GM21717 (cell line): ENCODE results near the gene NTS.

Source experiments
- ATAC-seq: cut with Tn5 transposase; IDR thresholded peaks from one replicate; pipeline ENCODE4 v1.9.1; 2021; ENCODE audit warnings: mild to moderate bottlenecking, moderate library complexity; ENCODE audit not compliant: unreplicated experiment

NTS gene, protein sequence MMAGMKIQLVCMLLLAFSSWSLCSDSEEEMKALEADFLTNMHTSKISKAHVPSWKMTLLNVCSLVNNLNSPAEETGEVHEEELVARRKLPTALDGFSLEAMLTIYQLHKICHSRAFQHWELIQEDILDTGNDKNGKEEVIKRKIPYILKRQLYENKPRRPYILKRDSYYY

DNA sequence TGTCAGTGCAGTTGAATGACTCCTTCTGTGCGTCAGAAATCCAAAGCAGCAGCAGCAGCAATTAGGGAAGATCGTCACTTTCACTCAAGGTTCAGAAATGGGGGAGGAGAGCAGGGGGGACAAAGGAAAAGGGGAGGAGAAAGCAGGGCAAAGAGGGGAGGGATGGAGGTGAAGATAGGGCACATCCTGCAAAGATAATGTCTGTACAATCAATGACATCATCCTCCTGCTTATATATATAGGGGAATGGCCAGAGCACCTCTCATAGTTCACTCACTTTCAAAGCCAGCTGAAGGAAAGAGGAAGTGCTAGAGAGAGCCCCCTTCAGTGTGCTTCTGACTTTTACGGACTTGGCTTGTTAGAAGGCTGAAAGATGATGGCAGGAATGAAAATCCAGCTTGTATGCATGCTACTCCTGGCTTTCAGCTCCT, at the start of gene NTS:
NTS (plus strand) TSS at position 265 of the 431 bp plus-strand sequence; CDS start at position 374, 109 bp downstream.
- ATAC-seq = peak; percentile 77

DNA sequence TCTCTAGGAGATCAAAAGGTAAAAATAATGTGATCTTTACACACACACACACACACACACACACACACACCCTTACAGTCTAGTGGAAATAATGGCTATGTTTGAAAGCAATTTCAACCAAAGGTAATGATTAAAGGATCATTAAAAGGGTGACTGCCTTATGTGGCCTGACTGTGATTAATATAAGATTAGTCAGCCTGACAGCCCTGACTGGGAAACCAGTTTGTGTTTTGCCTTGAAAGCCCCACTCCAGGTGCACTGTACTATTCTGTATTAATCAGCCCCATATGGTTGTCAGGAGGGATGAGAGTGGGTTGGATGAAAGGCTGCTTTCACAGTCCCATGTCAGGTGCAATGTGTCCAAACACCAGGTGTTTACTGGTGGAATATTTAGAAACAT, 48.3 kb upstream of the NTS start:
- no peak for ATAC-seq

DNA sequence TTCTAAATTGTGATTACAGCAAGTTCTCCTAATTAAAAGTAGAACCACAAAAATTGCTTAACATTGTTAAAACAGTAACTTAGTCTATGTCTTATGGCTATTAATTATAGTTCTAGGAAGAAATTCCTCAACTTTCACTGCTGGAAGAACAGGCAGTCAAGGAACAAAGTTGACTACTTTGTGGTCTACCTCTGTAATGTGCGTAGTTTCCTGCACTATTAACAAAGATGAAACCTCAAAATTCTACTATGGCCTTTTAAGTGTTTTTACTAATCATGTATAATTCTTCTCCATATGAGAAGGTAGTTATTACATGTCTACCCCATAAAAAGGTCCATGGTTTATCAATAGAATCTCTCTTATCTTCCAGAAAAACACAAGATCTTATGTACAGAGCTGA, 45.5 kb upstream of the NTS start:
- ATAC-seq = no peak

DNA sequence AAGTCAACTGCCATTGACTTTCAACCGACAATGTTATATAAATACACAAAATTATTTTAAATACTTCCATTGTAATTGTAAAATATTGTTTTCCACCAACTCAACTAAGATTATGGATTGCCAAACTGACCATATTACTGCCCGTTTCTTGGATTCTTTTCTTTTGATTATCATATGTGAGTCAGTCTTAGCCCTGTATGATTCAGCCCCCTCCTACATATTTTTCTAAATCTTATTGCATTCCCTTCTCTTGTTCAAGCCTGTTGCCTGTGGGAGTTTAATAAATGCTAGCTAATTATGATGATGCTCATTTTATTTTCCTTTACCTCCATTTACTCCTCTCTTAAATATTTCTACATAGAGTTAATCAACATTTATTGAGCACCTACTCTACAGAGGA, 44.7 kb upstream of the NTS start:
- no peak for ATAC-seq

DNA sequence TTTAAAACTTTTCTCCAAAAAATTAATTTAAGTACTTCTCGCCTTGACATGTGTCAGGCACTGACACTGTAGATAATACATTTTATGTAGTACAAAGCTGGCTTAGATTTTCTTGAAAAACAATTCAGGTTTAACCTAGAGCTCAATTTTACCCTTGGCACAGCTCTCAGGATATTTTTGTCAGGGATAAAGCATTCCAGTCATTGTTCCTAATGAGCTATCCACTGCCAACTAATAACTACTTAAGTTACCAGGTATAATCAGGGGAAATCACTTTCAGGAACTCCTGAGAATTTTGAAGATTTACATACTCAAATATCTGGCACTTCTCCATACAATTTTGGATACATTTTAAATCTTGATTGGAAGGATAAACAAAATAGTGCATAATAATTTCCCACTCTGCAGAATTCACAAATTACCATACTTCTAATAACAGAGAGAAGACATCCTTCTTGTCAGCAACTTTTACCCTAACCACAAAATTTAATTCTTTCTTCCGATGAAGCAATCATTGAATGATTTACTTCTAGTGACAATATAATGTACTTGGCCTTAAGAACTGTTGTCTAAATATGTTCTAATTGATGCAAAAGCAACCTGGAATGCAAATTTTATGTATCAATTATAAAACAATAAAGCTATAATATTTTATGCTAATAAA, 42.6 kb upstream of the NTS start:
- no peak for ATAC-seq

DNA sequence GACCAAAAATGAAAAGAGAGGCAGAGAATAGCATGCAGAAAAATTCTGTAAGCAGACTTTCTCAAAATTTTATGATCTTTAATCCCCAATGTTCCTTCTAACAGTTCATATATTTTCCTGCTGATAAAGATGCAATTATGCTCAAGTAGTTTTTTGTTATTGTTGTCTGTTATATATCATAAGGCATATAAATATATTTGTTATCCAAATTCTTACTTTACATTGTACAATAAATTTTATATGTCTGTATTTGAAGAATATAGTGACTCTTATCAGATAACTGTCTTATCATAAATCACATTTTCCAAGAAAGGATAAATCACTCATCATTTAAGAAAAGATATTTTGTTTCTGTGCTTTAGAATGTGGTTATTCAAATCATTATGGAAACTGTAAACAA, 40.5 kb upstream of the NTS start:
- no peak for ATAC-seq

DNA sequence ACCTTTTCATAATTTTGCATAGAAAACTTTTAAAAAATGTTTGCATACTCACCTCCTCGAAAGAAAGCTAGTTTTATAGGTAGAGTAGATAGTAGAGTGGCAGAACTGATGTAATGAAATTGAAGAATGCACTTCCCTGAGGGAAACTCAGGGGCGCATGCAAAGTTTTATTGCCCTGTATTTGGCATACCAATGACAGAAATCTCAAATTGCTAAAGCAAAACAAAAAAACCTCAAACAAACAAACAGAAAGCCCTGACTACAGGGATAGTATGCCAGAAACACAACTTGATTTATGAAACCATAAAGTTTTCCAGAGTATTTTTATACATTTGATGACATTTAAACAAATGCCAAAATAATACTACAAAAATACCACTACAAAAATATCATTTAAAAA, 39.7 kb upstream of the NTS start:
- ATAC-seq = no peak

DNA sequence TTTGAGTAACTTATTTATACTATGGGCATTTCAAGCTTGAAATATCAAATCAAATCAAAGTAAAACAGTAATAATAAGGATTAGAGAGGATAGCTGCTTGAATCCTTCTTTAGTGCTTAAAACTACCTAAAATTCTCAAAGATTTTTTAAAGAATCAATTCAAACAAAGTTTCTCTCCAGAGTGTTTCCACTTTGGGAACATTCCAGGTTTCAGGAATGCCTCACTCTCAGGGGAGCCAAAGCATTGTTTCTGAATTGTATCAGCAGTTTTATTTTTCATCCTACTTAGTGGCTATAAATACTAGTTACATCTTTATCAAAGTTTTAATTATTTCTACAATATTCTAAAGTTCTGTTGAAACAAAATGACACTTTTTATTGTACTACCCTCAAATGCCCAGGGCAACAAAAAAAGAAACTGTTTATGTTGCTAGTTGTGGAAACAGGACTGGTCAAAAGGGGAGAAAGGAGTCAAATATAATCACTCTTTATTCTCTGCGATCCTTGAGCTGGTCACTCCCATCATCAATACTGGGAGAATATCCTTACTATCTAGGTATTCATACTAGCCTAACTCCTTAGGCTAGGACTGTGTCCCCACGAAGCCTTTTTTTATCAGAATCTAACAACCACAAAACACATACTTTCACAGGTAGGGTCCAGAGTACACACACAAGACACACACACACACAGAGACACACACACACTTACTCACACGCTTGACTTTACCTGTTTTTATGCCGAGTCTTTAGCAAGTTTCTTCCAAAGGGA, 38.5 kb upstream of the NTS start:
- no peak for ATAC-seq

DNA sequence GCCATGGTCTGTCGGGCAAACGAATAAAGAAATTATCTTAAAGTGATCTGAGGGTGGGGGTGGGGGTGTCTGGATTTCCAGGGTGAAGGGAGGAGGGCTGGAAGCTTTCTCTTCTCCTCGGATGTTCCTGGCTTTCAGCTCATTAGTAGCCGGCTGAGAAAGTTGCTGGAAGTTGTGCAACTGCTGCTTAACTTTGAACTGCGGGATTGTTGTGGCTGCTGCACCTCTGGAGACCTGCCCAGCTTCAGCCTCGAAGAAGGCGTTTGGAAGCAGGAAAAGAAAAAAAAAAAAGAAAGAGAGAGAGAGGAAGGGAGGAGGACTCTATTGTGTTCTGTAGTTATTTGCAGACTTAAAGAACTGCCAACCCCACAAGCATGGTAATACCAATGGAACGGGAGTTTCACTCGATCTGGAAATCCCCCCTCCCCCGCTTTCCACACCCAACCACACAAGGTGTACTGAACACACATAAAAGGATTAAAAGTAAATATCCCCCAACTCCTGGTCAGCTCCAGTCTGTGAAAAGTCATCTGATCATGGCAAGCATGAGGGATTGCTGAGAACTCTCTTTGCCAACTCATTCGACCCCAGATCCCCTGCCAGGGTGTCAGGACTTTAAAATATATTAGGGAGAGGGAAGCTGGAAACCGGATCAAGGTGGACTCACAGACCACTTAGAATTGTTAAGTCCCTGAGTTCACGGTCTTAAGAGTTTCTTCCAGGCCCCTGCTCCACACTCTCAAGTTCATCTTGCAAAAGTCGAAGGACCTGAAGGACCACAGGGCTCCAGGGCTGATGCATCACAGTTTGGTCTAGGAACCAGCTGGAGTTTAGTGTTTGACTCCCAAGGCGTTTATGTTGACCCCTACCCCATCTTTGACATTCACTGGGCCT, 37.7 kb upstream of the NTS start, which contains the start of gene RASSF9:
RASSF9 (minus strand) TSS at position 213 of the 894 bp plus-strand sequence; CDS start at position 5, 208 bp downstream.
- no peak for ATAC-seq

DNA sequence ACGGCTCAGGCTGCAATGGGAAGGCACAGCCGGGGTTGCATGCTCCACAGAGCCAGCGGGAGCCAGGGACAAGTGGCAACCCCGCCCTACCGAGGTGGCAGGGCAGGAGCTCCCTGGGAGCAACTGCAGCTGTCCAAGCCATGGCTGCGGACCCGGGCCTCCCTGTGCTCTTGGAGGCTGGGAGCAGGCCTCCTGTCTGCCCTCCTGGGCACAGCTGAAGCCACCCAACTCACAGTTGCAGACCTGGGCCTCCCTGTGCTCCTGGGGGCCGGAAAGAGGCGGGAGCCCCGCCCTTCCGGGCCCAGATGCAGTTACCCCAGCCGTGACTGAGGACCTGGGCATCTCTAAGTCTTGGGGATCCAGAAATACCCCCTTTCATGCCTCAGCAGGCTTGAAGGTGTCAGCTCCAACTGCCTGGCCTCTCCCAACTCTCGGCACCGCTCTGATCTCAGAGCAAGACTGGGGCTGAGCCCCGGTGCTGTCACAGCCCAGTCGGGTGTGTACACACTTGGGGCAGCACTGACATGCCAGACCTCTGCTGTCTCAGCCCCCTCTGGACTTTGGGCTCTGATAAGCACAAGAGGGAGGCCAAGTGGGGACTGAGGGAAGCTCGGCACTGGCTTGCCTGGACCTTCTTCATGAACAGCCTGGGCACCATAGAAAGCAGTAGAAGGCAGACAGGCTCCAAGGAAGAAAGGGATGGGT, 30.3 kb upstream of the NTS start:
- no peak for ATAC-seq

DNA sequence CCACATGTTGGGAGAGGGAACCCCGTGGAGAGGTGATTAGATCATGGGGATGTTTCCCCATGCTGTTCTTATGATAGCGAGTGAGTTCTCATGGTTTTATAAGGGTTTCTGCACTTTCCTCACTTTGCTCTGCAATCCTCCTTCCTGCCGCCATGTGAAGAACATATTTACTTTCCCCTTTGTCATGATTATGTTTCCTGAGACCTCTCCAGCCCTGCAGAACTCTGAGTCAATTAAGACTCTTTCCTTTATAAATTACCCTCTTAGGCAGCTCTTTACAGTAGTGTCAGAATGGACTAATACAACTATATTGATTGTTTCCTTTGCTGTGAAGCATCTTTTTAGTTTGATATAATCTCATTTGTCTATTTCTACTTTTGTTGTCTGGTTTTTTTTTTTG, 24.8 kb upstream of the NTS start:
- no peak for ATAC-seq

DNA sequence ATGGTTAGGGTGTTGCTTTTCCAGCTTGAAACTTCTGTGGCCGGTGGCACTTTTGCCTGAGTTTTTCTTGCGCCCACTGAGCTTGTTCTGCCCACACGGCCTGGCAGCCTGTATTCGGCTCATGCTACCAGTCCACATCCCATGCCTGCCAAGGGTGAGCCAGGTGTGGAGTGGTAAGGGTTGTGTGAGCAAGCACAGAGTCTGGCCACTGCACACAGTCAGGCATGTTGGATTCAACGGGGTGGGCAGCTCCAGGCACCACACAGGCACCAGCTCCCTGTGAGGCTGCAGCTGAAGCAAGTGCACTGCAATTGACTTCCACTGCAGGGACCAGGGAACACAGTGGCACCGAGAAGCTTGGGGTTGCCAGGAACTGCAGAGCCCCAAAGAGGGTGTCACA, 18.8 kb upstream of the NTS start:
- ATAC-seq = no peak

DNA sequence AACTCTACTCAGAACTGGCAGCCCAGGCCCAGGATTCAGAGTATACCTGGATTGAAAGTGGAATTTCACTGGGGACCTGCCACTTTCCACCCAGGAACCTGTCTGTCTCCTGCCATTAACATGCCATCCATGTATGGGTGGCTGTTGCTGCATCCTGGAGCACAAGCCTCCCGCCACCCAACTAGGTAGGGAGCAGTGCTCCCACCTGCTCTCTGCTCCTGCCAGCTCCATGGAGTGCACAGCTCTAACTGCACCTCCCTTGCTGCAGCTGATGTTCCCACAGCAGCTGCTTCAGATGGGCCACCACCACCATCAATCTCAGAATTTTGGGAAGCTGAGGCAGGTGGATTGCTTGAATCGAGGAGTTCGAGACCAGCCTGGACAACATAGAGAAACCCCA, 17.1 kb upstream of the NTS start:
- no peak for ATAC-seq

DNA sequence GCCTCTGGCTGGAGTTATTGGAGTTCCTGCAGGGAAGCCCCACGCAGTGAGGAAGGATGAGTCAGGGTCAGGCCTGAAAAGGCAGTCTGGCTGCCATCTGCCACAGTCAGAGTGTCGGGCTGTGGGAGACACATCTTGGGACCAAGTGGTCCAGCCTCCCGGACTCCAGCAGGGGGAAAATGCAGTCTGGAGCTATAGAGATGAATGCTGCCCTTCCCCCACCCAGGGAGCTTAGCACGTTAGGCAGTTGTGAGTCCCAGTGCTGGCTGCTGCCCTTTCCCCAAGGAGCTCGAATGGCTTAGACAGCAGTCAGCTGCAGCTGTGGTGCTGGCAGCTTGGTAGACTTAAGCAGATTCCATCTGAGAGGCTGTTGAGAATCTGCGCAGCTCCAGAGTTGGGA, 8.2 kb upstream of the NTS start:
- ATAC-seq = no peak

DNA sequence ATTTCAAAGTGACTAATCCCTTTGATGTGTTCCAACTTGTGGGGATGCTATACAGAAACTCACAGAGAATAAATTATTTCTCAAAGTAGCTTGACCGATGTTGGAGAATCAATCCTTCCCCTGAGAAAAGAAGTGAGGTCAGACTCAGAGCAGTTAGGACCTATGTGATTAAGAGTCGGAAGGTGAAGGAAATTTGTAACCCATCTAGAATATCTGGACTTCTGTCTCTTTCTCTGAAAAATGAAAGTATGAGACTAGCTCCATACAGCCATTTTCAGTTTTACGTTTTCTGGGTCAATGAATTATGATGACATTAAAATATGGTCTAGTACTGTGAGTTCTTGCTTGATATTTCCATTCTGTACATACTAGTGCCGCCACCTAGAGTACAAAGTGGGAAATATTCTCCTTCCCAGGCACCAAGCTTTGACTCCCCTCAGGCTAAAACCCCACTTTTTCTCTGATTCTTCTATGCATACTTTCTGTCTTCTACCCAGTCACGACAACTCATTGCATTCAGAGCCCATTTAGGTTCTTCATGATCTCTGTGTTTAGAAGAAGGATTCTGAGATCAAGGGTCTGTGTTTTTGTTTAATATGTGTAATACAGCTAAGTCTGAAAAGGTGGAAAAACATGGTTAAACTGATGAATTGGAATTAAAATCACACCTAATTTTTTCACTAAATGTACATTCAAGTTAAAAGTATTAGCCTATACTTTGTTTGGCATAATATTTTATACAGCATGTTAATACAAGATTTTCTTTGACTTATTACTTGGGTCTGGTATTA, 6.9 kb upstream of the NTS start:
- peak; percentile 95 for ATAC-seq

DNA sequence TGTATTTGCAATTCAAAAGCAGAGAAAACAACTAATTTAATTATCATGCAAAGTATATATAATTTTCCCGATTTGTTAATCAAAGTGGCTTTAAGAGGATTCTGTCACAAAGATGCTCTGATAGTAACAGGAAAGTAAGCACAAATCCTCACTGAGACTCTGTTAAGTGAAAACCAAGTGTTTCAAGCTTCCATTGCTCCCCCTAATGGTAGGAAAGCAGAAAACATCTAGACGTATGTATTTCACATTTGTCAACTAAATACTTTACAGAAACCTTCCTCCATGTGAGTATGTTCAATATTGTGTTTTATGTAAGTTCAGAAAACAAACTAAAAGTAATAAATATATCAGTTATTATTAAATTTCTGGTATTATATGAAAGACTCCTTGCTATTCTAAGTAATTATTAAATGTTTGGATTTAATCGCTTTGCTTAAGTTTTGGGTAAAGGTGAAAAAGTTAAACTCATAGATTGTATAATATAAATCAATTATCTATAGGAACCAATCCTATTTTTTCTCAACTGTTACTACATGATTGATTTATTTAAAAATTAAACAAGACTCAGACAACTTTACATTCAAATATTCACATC, 1.5 kb upstream of the NTS start:
- peak; percentile 76 for ATAC-seq

DNA sequence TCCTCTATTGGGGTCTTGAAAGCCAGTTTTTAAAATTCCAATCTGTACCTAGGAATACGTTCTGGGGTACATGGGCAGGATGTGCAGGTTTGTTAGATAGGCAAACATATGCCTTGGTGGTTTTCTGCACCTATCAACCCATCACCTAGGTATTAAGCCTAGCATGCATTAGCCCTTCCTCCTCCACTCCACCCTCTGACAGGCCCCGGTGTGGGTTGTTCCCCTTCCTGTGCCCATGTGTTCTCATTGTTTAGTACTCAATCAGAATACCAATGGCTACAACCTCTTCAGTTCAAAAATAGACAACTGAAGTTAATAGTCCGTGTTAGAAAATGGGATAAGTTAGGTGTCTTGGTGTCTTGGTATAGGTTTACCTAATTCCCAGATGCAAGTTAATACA, 3.4 kb downstream of the NTS start:
- ATAC-seq = no peak

DNA sequence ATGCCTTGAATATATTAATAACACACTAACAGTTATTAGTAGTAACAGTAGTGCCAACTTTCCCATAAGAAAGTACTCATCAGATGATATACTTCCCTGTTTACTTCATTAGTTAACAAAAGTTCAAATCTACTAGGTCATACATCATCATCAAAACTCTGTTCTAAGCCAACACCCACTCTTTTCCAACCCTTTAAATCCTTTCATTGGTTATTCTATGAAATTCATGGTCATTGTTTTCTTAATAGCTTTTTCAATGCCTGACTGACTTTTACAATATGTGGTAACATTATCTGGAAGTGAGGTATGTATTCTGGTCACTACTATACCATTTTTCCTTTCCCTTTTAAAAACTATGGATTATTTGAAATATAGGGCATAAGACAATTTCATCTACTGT, 9.7 kb downstream of the NTS start:
- no peak for ATAC-seq

DNA sequence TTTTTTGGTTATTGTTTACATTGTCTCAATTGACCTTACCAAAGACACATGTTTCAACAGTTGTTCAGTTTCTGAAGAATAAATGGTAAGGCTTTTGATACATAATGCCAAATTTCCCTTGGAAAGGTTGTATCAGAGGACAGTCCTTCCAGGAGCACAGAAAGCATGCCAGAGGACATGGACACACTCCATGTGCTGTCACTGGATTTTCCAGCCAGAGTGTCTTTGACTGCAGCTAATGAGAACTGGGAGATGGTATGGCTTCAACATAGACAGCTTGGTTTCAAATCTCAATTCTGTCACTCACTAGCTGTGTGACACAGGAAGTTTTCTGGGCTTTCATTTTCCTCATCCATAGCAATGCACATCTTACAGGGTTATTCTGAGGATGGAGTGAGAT, 20.6 kb downstream of the NTS start:
- ATAC-seq = no peak
